ENCODE data around the gene KLHL17. TPM values are rescaled to one million over a fixed set of nuclear protein-coding genes. Genes with fewer than 3 reads are reported as not detected.

The KLHL17 gene
- polyA plus RNA-seq, 2 of the 4 experiments (the other 2 are of a cell fraction), result 5.7 to 21.6 TPM

DNA sequence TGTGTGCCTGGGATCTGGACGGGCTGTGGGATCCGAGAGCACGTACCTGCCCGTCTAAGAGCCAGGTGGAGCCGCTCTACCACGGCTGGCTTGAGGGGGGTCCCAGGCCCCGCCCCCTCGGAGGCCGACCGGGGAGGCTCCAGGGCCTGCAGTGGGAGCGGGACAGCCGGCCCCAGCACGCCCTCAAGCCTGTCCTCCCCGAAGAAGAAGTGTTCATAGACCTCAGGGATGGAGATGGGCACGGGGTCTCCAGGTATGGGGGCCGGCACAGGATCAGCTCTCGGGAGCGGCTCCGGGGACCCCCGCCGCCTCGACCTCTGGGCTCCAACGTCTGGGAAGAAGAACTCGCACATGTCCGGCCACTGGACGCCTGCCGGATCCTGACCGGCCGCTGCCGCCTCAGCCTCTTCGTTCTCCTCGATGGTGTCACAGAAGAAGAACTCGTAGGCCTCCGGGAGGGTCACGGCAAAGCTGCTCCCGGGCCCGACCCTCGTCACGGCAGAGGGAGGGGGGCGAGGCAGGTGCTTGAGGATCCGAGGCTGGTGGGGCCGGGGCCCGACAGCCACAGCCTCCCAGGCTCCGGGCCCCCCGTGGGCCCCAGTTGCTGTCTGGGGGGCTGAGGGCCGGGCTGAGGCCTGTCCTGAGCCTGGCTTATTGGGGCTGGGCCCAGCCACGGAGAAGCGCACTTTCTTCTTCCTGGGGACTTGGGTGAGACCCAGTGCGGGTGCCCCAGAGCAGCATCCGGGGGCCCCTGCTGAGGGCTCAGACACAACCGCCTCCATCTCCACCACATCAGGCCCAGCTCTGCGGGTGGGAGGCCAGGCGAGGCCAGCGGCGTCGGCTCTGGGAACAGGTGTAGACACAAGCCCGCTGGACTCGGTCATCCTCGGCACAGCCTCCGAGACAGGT is 18.7 kb downstream of the KLHL17 start:
- FAIRE-seq (no peak), DNase-seq (ENCODE audit: low read depth in 1 of 2, low spot score in 1 of 2) (no peak), ATAC-seq (no peak)
- H3K27ac ChIP-seq, result no peak overlapping the region
- whole genome bisulfite sequencing (ENCODE audit: missing lambda C conversion rate), result 83% methylated on average over 23 of the region's 60 CpGs
- TF ChIP-seq NR3C1 (IDR thresholded peaks at IDR 0.05) (no peak), NFE2L2 (conservative IDR thresholded peaks at IDR 0.05; ENCODE audit: low read length) (no peak), SMC3 (IDR thresholded peaks at IDR 0.05) (no peak)
- TF ChIP-seq, protein P1, sequence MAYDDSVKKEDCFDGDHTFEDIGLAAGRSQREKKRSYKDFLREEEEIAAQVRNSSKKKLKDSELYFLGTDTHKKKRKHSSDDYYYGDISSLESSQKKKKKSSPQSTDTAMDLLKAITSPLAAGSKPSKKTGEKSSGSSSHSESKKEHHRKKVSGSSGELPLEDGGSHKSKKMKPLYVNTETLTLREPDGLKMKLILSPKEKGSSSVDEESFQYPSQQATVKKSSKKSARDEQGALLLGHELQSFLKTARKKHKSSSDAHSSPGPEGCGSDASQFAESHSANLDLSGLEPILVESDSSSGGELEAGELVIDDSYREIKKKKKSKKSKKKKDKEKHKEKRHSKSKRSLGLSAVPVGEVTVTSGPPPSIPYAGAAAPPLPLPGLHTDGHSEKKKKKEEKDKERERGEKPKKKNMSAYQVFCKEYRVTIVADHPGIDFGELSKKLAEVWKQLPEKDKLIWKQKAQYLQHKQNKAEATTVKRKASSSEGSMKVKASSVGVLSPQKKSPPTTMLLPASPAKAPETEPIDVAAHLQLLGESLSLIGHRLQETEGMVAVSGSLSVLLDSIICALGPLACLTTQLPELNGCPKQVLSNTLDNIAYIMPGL (CRISPR knock-in tag; IDR thresholded peaks at IDR 0.05; ENCODE audit: borderline replicate concordance), result no peak
- no peak overlapping the region for H3K4me2 ChIP-seq
- POLR2A ChIA-PET, result no interaction called here
- peaks cover 7% of the 10 kb centered on the region; the same call in 1 of the 3 replicates for H3K4me1 ChIP-seq
- no peak overlapping the region for H3K4me3 ChIP-seq
- CTCF ChIA-PET, result interaction anchor here (6.2 to 7.6 kb wide), 2 partner anchors 24 to 83 kb away, joined by 52 to 126 read pairs; no protein-coding TSS in a partner anchor
- H3K9me3 ChIP-seq, result no peaks in the 10 kb centered on the region

DNA sequence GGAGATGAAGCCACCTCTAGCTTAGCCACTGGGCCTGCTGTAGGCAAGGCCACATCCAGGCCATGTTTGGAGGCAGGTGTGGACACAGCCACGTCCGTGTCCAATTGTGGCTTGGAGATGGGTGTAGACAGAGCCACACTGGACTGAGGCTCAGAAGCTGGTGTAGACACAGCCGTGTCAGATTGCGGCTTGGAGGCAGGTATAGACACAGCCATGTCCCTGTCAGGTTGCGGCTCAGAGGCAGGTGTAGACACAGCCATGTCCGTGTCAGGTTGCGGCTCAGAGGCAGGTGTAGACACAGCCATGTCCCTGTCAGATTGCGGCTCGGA is 19.3 kb downstream of the KLHL17 start:
- ChIA-PET POLR2A (no interaction called here), CTCF (interaction anchor here (6.2 to 7.6 kb wide), 2 partner anchors 23 to 83 kb away, joined by 52 to 126 read pairs; no protein-coding TSS in a partner anchor)
- Histone ChIP-seq H3K4me3 (no peak overlapping the region), H3K4me2 (no peak overlapping the region), H3K4me1 (peaks cover 7% of the 10 kb centered on the region; the same call in 1 of the 3 replicates), H3K27ac (no peak overlapping the region), H3K9me3 (no peaks in the 10 kb centered on the region)
- FAIRE-seq (no peak), ATAC-seq (no peak), DNase-seq (ENCODE audit: low read depth in 1 of 2, low spot score in 1 of 2) (no peak)
- TF ChIP-seq, protein P2, sequence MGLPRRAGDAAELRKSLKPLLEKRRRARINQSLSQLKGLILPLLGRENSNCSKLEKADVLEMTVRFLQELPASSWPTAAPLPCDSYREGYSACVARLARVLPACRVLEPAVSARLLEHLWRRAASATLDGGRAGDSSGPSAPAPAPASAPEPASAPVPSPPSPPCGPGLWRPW (IDR thresholded peaks at IDR 0.05), result no peak
- TF ChIP-seq TFCP2L1 (CRISPR knock-in tag; IDR thresholded peaks at IDR 0.05), result no peak
- TF ChIP-seq, protein P3, sequence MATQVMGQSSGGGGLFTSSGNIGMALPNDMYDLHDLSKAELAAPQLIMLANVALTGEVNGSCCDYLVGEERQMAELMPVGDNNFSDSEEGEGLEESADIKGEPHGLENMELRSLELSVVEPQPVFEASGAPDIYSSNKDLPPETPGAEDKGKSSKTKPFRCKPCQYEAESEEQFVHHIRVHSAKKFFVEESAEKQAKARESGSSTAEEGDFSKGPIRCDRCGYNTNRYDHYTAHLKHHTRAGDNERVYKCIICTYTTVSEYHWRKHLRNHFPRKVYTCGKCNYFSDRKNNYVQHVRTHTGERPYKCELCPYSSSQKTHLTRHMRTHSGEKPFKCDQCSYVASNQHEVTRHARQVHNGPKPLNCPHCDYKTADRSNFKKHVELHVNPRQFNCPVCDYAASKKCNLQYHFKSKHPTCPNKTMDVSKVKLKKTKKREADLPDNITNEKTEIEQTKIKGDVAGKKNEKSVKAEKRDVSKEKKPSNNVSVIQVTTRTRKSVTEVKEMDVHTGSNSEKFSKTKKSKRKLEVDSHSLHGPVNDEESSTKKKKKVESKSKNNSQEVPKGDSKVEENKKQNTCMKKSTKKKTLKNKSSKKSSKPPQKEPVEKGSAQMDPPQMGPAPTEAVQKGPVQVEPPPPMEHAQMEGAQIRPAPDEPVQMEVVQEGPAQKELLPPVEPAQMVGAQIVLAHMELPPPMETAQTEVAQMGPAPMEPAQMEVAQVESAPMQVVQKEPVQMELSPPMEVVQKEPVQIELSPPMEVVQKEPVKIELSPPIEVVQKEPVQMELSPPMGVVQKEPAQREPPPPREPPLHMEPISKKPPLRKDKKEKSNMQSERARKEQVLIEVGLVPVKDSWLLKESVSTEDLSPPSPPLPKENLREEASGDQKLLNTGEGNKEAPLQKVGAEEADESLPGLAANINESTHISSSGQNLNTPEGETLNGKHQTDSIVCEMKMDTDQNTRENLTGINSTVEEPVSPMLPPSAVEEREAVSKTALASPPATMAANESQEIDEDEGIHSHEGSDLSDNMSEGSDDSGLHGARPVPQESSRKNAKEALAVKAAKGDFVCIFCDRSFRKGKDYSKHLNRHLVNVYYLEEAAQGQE (IDR thresholded peaks at IDR 0.05), result no peak
- TF ChIP-seq, protein P4, sequence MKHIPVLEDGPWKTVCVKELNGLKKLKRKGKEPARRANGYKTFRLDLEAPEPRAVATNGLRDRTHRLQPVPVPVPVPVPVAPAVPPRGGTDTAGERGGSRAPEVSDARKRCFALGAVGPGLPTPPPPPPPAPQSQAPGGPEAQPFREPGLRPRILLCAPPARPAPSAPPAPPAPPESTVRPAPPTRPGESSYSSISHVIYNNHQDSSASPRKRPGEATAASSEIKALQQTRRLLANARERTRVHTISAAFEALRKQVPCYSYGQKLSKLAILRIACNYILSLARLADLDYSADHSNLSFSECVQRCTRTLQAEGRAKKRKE (CRISPR knock-in tag; IDR thresholded peaks at IDR 0.05; ENCODE audit: low read depth), result no peak
- TF ChIP-seq, protein P5, sequence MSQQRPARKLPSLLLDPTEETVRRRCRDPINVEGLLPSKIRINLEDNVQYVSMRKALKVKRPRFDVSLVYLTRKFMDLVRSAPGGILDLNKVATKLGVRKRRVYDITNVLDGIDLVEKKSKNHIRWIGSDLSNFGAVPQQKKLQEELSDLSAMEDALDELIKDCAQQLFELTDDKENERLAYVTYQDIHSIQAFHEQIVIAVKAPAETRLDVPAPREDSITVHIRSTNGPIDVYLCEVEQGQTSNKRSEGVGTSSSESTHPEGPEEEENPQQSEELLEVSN (IDR thresholded peaks at IDR 0.05; ENCODE audit: borderline replicate concordance, low read depth), result no peak
- no peak for TF ChIP-seq EHF (CRISPR knock-in tag; IDR thresholded peaks at IDR 0.05)
- no peak for TF ChIP-seq EHMT2 (IDR thresholded peaks at IDR 0.05; ENCODE audit: low read depth)
- no peak for TF ChIP-seq TP53 (CRISPR knock-in tag; IDR thresholded peaks at IDR 0.05)
- no peak for TF ChIP-seq POLR2AphosphoS2 (conservative IDR thresholded peaks at IDR 0.05; ENCODE audit: low read length)
- no peak for TF ChIP-seq ZFP36 (IDR thresholded peaks at IDR 0.05; ENCODE audit: borderline replicate concordance, partially characterized antibody)
- TF ChIP-seq KDM5A (IDR thresholded peaks at IDR 0.05), result no peak
- no peak for TF ChIP-seq HDAC2 (IDR thresholded peaks at IDR 0.05)
- no peak for TF ChIP-seq FOXS1 (CRISPR knock-in tag; IDR thresholded peaks at IDR 0.05)
- WGBS (ENCODE audit: missing lambda C conversion rate), result 92% methylated on average over 5 of the region's 9 CpGs
